GM23338 (cell line): ENCODE results near the gene MCTP1. TPM values are rescaled to one million over a fixed set of nuclear protein-coding genes. Genes with fewer than 3 reads are reported as not detected.

Source experiments
- ATAC-seq: fragments of 200-7000 bp; cut with Tn5 transposase; 3 replicates; pipeline ENCODE4 v1.9.1; 2020
- DNase-seq: peaks from one replicate; pipeline ENCODE4 v3.0.0-alpha.2; 2015; ENCODE audit warnings: low spot score
- H2AFZ ChIP-seq: fragments of 200-600 bp; sonication (generic); 2 replicates; pipeline ENCODE4 v1.8.0; 2016; ENCODE audit warnings: antibody characterized with exemption, mild to moderate bottlenecking, moderate library complexity
- H3F3A ChIP-seq: fragments of 200-600 bp; sonication (generic); replicated peaks from 2 replicates; pipeline ENCODE4 v1.8.0; 2017; ENCODE audit warnings: antibody characterized with exemption, mixed run types, low read depth
- H3K27ac ChIP-seq: fragments of 200-600 bp; sonication (generic); 2 replicates; pipeline ENCODE4 v1.6.1; 2016; ENCODE audit warnings: low read depth
- H3K27me3 ChIP-seq: fragments of 200-600 bp; sonication (generic); 2 replicates; pipeline ENCODE4 v1.8.0; 2016; ENCODE audit warnings: mild to moderate bottlenecking, mixed run types, moderate library complexity; ENCODE audit not compliant: insufficient read depth
- H3K36me3 ChIP-seq: fragments of 200-600 bp; sonication (generic); 2 replicates; pipeline ENCODE4 v1.8.0; 2016; ENCODE audit warnings: mild to moderate bottlenecking; ENCODE audit not compliant: insufficient read depth
- H3K4me1 ChIP-seq: fragments of 200-600 bp; sonication (generic); 2 replicates; pipeline ENCODE4 v1.8.0; 2016; ENCODE audit warnings: mild to moderate bottlenecking, moderate library complexity; ENCODE audit not compliant: insufficient read depth
- H3K4me2 ChIP-seq: fragments of 200-600 bp; sonication (generic); 2 replicates; pipeline ENCODE4 v1.7.1; 2017; ENCODE audit warnings: mixed run types
- H3K4me3 ChIP-seq: fragments of 200-600 bp; sonication (generic); 2 replicates; pipeline ENCODE4 v1.6.1; 2016; ENCODE audit warnings: mixed run types
- H3K79me2 ChIP-seq: fragments of 200-600 bp; sonication (generic); replicated peaks from 2 replicates; pipeline ENCODE4 v1.8.0; 2017; ENCODE audit warnings: mild to moderate bottlenecking; ENCODE audit not compliant: insufficient read depth
- H3K9me2 ChIP-seq: fragments of 200-600 bp; sonication (generic); 2 replicates; pipeline ENCODE4 v1.8.0; 2017; ENCODE audit not compliant: insufficient read depth
- H4K20me1 ChIP-seq: fragments of 200-600 bp; sonication (generic); replicated peaks from 2 replicates; pipeline ENCODE4 v1.8.0; 2017; ENCODE audit warnings: mild to moderate bottlenecking; ENCODE audit not compliant: insufficient read depth
- H3K27ac Mint-ChIP-seq: 2 replicates; pipeline ENCODE4 v1.8.0; 2020; ENCODE audit warnings: inconsistent platforms, mild to moderate bottlenecking, moderate library complexity, mixed read lengths
- H3K27me3 Mint-ChIP-seq: 3 replicates; pipeline ENCODE4 v1.8.0; 2022; ENCODE audit warnings: low read depth, mild to moderate bottlenecking, moderate library complexity, mixed read lengths, inconsistent platforms; ENCODE audit not compliant: insufficient read depth, poor library complexity
- H3K36me3 Mint-ChIP-seq: 3 replicates; pipeline ENCODE4 v1.8.0; 2021; ENCODE audit warnings: low read depth, mild to moderate bottlenecking, inconsistent platforms, moderate library complexity, mixed read lengths
- H3K4me1 Mint-ChIP-seq: 3 replicates; pipeline ENCODE4 v1.8.0; 2020; ENCODE audit warnings: mild to moderate bottlenecking, inconsistent platforms, mixed read lengths
- H3K4me3 Mint-ChIP-seq: 3 replicates; pipeline ENCODE4 v1.8.0; 2021; ENCODE audit warnings: moderate library complexity, mild to moderate bottlenecking, inconsistent platforms, mixed read lengths
- H3K9me3 Mint-ChIP-seq: 3 replicates; pipeline ENCODE4 v1.8.0; 2020; ENCODE audit warnings: moderate library complexity, mild to moderate bottlenecking, inconsistent platforms, mixed read lengths
- CREB1 ChIP-seq: fragments of 250-450 bp; sonication (Bioruptor Pico); IDR thresholded peaks from 2 replicates; pipeline ENCODE4 v1.5.0; 2020; ENCODE audit warnings: low read depth, mild to moderate bottlenecking, moderate library complexity
- EZH2 ChIP-seq: fragments of 200-600 bp; sonication (generic); IDR thresholded peaks from one replicate; pipeline ENCODE4 v1.8.0; 2017; ENCODE audit warnings: antibody characterized with exemption, mild to moderate bottlenecking, low read depth; ENCODE audit not compliant: unreplicated experiment
- EZH2phosphoT487 ChIP-seq: fragments of 200-600 bp; sonication (generic); IDR thresholded peaks from one replicate; pipeline ENCODE4 v1.8.1; 2018; ENCODE audit warnings: antibody characterized with exemption; ENCODE audit not compliant: unreplicated experiment
- JUNB ChIP-seq: IDR thresholded peaks from one replicate; pipeline ENCODE4 v1.6.1; 2016; ENCODE audit warnings: antibody characterized with exemption; ENCODE audit not compliant: unreplicated experiment
- NANOG ChIP-seq: IDR thresholded peaks from 2 replicates; pipeline ENCODE4 v1.6.1; 2016; ENCODE audit warnings: antibody characterized with exemption, borderline replicate concordance
- POLR2AphosphoS5 ChIP-seq: IDR thresholded peaks from 2 replicates; pipeline ENCODE4 v1.6.1; 2016; ENCODE audit warnings: antibody characterized with exemption, low read depth
- REST ChIP-seq: IDR thresholded peaks from one replicate; pipeline ENCODE4 v1.6.1; 2018; ENCODE audit warnings: antibody characterized with exemption; ENCODE audit not compliant: unreplicated experiment
- STAT1 ChIP-seq: IDR thresholded peaks from one replicate; pipeline ENCODE4 v1.6.1; 2016; ENCODE audit warnings: antibody characterized with exemption; ENCODE audit not compliant: unreplicated experiment
- ZNF114 ChIP-seq: fragments of 250-450 bp; sonication (Bioruptor Pico); IDR thresholded peaks from 2 replicates; pipeline ENCODE4 v1.5.0; 2020; ENCODE audit warnings: mild to moderate bottlenecking, moderate library complexity
- ZNF331 ChIP-seq: fragments of 250-450 bp; sonication (Bioruptor Pico); IDR thresholded peaks from 2 replicates; pipeline ENCODE4 v1.5.0; 2020; ENCODE audit warnings: low read depth, mild to moderate bottlenecking, moderate library complexity
- ZNF462 ChIP-seq: fragments of 250-450 bp; sonication (Bioruptor Pico); IDR thresholded peaks from 2 replicates; pipeline ENCODE4 v1.5.0; 2020; ENCODE audit warnings: mild to moderate bottlenecking, moderate library complexity
- polyA plus RNA-seq: library from polyadenylated mRNA; unstranded; fragments of >200 nt; fragmentation: Nextera tagmentation; extraction: Ambion mirVana; gene quantifications from 2 replicates; pipeline ENCODE4 v1.2.1, GENCODE V29; 2016
- total RNA-seq: library from RNA; depleted of rRNA; stranded (reverse); fragments of >200 nt; shearing (Covaris generic); gene quantifications from 2 replicates; pipeline ENCODE4 v1.2.3, GENCODE V29; 2014
- TF ChIP-seq, protein P1 (sequence below): IDR thresholded peaks from 2 replicates; pipeline ENCODE4 v1.6.1; 2016; ENCODE audit warnings: antibody characterized with exemption
- TF ChIP-seq, protein P2 (sequence below), 2 experiments: fragments of 200-600 bp in 1 of 2; sonication (generic) in 1 of 2; conservative IDR thresholded peaks; 2 replicates each; pipeline versions ENCODE4 v1.5.1 to v1.6.1; 2016 to 2017; ENCODE audit warnings: antibody characterized with exemption in 2 of 2, low read depth in 2 of 2, mild to moderate bottlenecking in 2 of 2, moderate library complexity in 1 of 2

Gene MCTP1
- total and polyA plus RNA-seq, 2 experiments from 2014 or later: 3.7 to 4.2 TPM

GRCh38 chr5:95102080-95102479 is 182.8 kb downstream of the MCTP1 start:
- H3K9me3 Mint-ChIP-seq: no peaks in the 10 kb centered on the region
- H3K4me3 Mint-ChIP-seq: no peak overlapping the region
- H3K36me3 Mint-ChIP-seq: no peaks in the 10 kb centered on the region
- no peak overlapping the region for H3K27ac ChIP-seq
- H4K20me1 ChIP-seq: no peaks in the 10 kb centered on the region
- H3F3A ChIP-seq: no peaks in the 10 kb centered on the region
- H3K4me2 ChIP-seq: no peak overlapping the region
- no peak; the same call in 2 of the 3 replicates for ATAC-seq
- H3K27ac Mint-ChIP-seq: no peak overlapping the region
- H3K36me3 ChIP-seq: no peaks in the 10 kb centered on the region
- H3K4me3 ChIP-seq: no peak overlapping the region
- no peaks in the 10 kb centered on the region for H3K27me3 Mint-ChIP-seq
- no peaks in the 10 kb centered on the region for H3K9me2 ChIP-seq
- H3K4me1 ChIP-seq: no peaks in the 10 kb centered on the region
- DNase-seq: no peak
- no peaks in the 10 kb centered on the region for H3K27me3 ChIP-seq
- TF ChIP-seq ZNF462 (CRISPR knock-in tag) (no peak), ZNF331 (CRISPR knock-in tag) (no peak), ZNF114 (CRISPR knock-in tag) (no peak), NANOG (no peak), REST (no peak), CREB1 (no peak), JUNB (no peak), POLR2AphosphoS5 (no peak), STAT1 (no peak), EZH2phosphoT487 (no peak), EZH2 (no peak)
- TF ChIP-seq, protein P1, sequence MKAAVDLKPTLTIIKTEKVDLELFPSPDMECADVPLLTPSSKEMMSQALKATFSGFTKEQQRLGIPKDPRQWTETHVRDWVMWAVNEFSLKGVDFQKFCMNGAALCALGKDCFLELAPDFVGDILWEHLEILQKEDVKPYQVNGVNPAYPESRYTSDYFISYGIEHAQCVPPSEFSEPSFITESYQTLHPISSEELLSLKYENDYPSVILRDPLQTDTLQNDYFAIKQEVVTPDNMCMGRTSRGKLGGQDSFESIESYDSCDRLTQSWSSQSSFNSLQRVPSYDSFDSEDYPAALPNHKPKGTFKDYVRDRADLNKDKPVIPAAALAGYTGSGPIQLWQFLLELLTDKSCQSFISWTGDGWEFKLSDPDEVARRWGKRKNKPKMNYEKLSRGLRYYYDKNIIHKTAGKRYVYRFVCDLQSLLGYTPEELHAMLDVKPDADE: no peak
- TF ChIP-seq, protein P2, sequence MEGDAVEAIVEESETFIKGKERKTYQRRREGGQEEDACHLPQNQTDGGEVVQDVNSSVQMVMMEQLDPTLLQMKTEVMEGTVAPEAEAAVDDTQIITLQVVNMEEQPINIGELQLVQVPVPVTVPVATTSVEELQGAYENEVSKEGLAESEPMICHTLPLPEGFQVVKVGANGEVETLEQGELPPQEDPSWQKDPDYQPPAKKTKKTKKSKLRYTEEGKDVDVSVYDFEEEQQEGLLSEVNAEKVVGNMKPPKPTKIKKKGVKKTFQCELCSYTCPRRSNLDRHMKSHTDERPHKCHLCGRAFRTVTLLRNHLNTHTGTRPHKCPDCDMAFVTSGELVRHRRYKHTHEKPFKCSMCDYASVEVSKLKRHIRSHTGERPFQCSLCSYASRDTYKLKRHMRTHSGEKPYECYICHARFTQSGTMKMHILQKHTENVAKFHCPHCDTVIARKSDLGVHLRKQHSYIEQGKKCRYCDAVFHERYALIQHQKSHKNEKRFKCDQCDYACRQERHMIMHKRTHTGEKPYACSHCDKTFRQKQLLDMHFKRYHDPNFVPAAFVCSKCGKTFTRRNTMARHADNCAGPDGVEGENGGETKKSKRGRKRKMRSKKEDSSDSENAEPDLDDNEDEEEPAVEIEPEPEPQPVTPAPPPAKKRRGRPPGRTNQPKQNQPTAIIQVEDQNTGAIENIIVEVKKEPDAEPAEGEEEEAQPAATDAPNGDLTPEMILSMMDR (conservative IDR thresholded peaks at IDR 0.05; ENCODE audit: low read depth in 2 of 2): no peak
- no peaks in the 10 kb centered on the region for H3K4me1 Mint-ChIP-seq
- peak overlapping the region; percentile 43; the same call in 1 of the 2 replicates for H2AFZ ChIP-seq
- H3K79me2 ChIP-seq: no peaks in the 10 kb centered on the region
